ENCODE data around the gene CENPX. TPM values are rescaled to one million over a fixed set of nuclear protein-coding genes. Genes with fewer than 3 reads are reported as not detected.

The CENPX gene
- total RNA-seq, 1 donor from 2014 or later = 87.9 TPM

GRCh38 chr17:82000803-82001570 is 21.7 kb downstream of the CENPX start:
- intact Hi-C loops (cut with micrococcal nuclease) = no loop called here

DNA sequence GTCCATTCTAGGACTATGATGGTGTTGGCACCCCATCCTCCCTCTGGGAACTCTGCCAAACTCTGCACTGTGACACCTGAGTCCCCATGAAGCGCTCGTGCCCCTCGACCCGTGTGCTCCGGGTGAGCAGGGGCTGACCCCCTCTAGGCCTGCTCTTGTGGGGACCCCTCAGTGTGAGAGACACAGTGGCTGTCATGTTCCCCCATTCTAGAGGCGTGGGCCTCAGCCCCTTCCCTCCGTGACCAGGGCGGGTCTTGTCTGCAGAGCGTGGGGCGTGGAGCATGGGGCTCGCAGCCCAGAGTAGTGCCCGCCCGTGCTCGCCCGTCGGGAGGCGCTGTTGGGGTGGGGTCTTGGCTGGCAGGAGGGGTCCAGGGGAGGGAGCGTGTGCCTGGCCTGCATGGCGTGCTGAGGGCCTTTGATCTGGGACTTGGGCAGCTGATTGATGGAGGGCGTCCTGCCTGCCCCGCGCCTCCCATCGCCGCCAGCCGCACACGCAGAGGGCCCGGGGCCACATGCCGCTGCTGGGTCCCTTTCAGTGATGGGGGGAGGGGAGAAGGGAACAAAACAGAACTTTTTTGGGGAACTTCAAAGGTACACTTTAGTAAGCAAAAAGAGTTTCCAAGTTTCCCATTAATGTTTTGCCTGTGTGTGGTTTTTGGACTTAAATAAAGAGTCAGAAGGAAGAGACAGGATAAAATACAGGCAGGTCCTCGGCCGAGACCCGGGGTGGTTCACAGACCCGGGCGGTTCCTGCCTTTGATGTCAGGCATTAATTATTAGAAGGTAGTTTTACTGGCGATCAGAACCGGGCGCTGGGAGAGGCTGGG is 22.5 kb downstream of the CENPX start:
- intact Hi-C loops (cut with micrococcal nuclease) = no loop called here

GRCh38 chr17:81999587-81999975 is 23.1 kb downstream of the CENPX start:
- intact Hi-C loops (cut with micrococcal nuclease) = no loop called here

- intact Hi-C loops (cut with micrococcal nuclease) = no loop called here
Measured at GRCh38 chr17:81998691-81999438, 23.8 kb downstream of the CENPX start.

DNA sequence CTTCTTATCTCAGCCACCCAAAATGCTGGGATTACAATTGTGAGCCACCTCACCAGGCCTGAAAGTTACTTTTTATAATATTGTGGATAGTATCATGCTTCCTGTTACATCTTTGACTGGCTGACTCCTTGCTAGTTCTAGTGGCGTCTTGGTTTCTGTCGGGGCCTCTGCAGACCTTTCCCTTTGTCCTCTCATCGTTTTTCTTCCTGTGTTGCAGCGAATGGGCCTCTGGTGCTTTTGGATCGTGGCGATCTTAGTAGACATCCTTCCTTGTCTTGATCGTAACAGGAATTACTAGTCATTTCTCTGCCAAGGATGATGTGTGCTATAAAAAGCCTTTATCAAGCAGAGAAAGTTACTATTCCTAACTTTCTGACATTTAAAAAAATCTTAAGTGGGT is 24.5 kb downstream of the CENPX start:
- intact Hi-C loops (cut with micrococcal nuclease) = no loop called here

DNA sequence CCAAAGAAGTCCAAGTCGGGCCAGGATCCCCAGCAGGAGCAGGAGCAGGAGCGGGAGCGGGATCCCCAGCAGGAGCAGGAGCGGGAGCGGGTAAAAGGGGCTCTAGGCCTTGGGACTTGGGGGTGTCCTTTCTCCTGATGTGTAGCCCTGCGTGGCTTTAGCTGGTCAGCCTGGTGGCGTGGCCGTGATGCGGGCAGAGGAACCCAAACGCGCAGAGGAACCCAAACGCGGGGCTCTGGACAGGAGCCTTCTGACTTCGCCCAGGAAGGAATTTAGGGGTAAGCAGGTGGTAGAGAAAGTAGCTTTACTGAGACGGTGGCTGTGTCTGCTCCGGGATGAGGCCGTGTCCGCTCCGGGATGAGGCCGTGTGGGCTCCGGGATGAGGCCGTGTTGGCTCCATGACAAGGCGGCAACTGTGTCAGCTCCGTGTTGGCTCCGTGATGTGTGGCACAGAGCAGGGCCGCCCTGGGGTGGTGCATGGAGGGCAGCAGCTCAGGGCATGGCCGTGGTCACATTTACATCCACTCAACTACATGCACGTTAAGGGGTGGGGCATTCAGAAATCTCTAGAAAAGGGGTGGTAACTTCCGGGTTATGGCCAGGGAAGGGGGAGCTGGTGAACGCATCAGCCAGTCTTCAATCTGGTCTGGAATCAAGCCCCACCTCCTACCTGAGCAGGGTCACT is 25.8 kb downstream of the CENPX start:
- intact Hi-C loops (cut with micrococcal nuclease) = no loop called here

DNA sequence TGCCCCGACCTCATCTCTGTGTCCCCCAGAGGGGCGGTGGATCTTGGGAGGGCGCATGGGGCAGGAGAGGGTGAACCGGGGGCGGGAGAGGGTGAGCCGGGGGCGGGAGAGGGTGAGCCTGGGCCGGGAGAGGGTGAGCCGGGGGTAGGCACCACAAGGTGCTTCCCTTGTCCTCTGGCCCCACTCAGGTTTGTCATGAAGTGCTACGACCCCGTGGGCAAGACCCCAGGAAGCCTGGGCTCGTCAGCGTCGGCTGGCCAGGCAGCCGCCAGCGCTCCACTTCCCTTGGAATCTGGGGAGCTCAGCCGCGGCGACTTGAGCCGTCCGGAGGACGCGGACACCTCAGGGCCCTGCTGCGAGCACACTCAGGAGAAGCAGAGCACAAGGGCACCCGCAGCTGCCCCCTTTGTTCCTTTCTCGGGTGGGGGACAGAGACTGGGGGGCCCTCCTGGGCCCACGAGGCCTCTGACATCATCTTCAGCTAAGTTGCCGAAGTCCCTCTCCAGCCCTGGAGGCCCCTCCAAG is 26.4 kb downstream of the CENPX start:
- intact Hi-C loops (cut with micrococcal nuclease) = no loop called here

- intact Hi-C loops (cut with micrococcal nuclease) = no loop called here
Measured at GRCh38 chr17:81995463-81996231, 27.0 kb downstream of the CENPX start.

GRCh38 chr17:81994593-81995462 is 27.9 kb downstream of the CENPX start:
- intact Hi-C loops (cut with micrococcal nuclease) = no loop called here

- intact Hi-C loops (cut with micrococcal nuclease) = no loop called here
Measured at GRCh38 chr17:81993729-81994592, 28.7 kb downstream of the CENPX start.

- intact Hi-C loops (cut with micrococcal nuclease) = no loop called here
Measured at GRCh38 chr17:81992306-81993102, 30.2 kb downstream of the CENPX start.

GRCh38 chr17:81991684-81992305 is 30.9 kb downstream of the CENPX start:
- intact Hi-C loops (cut with micrococcal nuclease) = no loop called here

DNA sequence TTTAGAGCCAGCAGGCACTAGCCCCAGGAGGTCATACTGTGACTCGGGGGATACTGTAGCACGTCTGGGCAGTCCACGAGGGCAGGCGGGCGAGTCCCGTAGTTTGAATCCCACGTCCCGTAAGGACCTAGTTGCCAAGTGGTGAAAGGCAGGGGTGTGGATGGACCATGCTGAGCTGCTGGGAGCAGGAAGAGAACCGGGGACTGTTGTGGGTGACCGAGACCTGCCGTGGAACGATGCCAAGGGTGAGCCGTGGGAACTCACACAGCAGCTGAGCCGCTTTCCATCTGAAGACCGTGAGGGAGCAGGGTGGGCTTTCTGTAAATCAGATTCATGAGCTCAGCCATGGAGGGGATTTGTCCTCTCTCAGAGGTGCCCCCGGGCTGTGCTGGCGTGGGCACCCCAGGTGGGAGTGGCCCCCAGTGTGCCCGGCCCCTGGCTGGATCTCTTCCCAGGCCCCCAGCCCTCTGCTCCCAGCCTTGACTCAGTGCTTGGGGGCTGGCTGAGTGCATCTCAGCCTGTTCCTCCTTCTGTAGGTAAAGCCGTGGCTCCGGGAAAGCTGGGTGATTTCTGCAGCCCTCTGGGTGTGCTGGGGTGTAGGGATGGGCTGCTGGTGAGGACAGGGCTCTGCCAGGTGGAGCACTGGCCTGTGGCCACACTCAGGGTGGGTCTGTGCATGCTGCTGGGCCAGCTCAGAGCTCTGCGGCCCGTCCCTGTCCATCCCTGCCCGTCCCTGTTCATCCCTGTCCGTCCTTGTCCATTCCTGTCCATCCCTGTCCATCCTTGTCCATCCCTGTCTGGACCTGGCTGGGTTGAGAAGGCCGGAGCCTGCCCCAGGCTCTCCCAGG is 31.6 kb downstream of the CENPX start:
- intact Hi-C loops (cut with micrococcal nuclease) = no loop called here

- intact Hi-C loops (cut with micrococcal nuclease) = no loop called here
Measured at GRCh38 chr17:81987161-81987770, 35.4 kb downstream of the CENPX start.

DNA sequence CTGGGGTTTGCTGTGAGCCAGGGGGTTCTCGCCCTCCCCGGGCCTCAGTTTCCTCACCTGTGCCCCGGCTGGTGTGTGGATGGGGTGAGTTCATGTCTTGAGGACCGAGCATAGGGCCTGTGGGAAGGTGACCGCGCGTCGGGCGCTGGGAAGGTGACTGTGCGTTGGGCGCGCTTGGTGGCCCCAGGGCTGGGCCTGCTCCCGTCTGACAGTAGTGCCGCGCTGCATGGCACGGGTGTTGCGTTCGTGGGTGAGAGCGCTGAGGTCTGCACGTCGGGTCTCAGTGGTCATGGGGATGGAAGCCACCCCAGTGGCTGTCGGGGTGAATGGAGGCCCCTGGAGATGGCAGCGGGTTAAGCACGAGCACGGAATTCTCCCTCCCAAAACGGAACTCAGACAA is 36.1 kb downstream of the CENPX start:
- intact Hi-C loops (cut with micrococcal nuclease) = no loop called here

Measured in T-helper 2 cell treated with Interferon-gamma antibody and Interleukin-4, amounts not matched to agents 100 ng/mL and 5 ng/mL, for 36 hours (primary cell).